Measurements from ENCODE around the gene ZNF845.
"Not testable (repeated sequence)": the region's sequence is repeated elsewhere in the genome, so short reads cannot be mapped to it uniquely, and the experiment has no call there.

The ZNF845 gene

DNA sequence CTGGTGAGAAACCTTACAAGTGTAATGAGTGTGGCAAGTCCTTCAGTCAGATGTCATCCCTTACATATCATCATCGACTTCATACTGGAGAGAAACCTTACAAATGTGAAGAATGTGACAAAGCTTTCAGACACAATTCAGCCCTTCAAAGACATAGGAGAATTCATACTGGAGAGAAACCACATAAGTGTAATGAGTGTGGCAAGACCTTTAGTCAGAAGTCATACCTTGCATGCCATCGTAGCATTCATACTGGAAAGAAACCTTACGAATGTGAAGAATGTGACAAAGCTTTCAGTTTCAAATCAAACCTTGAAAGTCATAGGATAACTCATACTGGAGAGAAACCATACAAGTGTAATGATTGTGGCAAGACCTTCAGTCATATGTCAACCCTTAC lies 47.8 kb downstream of the ZNF845 start:
- no peak for DNase-seq (ENCODE audit: low spot score)

- no peak for DNase-seq (ENCODE audit: low spot score)
Measured at GRCh38 chr19:53388168-53388567, 54.6 kb downstream of the ZNF845 start.

- no peak for DNase-seq (ENCODE audit: low spot score)
Measured at GRCh38 chr19:53388904-53389303, 55.4 kb downstream of the ZNF845 start.

DNA sequence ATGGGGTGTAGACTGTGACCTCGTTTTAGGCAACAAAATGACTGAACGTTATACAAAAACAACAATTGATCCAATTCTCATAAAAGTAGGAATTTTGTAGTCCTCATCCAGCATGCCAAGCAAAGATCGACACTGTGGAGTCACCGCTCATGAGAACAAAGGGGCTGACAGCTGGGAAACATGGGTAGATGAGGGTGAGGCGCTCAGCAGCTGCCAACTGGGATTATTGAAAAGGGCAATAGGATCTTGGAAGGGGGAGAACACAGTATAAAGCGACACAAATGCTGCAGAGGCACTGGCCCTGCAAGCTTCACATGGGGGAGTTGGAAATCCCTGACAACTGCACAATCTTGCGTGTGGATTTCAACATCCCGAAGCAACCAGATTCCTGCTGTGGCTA lies 56.0 kb downstream of the ZNF845 start:
- DNase-seq (ENCODE audit: low spot score), result no peak

DNA sequence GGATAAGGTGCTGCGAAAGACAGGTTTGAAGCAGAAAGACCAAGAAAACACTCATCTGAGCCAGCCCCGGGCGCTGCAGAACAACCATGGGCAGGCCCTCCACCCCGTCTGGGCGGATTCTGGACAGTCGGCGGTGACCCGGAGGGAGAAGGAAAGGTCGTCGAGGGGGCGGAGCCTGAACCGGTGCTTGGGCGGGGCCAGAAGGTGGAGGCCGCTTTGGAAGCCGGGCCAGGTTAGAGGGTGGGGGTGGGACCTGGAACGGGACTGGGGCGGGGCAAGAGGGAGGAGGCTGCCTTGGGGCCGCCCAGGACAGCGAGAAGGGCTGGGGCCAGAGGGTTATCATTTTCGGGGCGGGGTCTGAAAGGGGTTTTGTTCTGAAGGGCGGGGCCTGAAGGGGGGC lies 56.4 kb downstream of the ZNF845 start:
- no peak for DNase-seq (ENCODE audit: low spot score)

GRCh38 chr19:53394522-53394973 lies 61.0 kb downstream of the ZNF845 start:
- DNase-seq (ENCODE audit: low spot score), result peak; percentile 53

DNA sequence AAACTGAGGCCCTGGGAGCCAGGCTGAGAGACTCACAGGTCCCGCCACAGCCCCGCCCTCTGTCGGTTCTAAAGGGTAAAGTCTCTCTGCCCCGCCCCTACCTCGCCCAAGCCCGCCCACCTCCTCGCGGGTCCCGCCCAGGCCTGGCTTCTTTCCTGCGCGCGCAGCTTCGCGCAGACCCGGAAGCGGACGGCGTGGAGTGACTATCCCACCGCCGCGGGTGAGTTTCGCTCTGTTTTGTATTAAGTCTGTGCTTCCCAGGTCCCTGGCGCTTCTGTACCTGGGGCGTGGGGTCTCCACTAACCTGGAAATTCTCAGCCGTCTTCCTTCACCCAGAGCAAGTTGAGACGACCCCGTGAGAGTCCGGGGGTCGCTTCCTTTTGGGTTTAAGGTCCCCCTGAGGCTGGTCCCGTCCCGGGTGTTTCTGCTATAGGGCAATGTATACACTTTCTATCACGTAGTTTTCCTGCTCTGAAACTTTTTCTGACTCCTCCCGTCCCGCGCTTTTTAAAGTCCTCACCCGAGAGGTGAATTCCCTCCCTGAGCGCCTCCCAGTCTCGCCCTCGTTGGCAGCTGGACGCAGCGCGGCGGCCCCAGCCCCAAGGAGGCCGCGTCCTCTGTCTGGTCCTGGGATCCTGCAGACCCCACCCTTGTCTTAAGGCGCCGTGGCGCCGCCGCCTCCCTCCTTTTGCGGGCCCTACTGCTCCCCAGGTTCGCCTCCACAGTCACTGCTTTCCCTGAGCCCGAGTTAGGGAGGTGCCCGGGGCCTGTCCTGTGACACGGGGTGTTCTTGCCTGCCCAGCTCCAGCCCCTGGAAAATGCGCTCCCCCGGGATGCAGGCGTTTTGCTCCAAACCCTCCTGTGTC lies 61.7 kb downstream of the ZNF845 start, which contains the start of gene ZNF765:
TSS of gene ZNF765 (plus strand) at position 176 of the 866 bp plus-strand sequence. CDS start 2,867 bp downstream, outside the sequence.
- DNase-seq (ENCODE audit: low spot score), result peak; percentile 81

- DNase-seq (ENCODE audit: low spot score), result peak; percentile 3
Measured at GRCh38 chr19:53395840-53396524, 62.4 kb downstream of the ZNF845 start.

- DNase-seq (ENCODE audit: low spot score), result no peak
Measured at GRCh38 chr19:53396525-53396868, 62.9 kb downstream of the ZNF845 start.

DNA sequence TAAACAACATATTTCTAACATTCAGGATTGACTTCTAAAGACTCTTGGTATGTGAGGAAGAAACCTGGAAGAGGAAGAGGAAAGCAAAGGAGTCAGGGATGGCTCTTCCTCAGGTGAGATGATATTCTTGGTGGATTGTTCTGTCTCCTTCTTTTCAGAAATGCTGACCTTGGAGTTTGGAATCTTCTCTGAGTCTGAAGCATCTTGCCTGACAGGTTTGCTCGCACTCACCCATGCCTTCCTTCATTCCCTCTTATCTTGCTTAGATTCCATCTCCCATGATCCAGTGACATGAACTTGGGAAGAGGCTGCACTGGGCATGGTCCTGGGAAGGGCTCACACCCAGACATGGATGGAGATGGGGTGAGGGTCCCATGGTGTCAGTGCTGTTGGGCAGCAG lies 64.4 kb downstream of the ZNF845 start:
- not testable (repeated sequence) for DNase-seq (ENCODE audit: low spot score)

Data from kidney capillary endothelial cell (primary cell).